ENCODE results near the gene AKAP9. TPM values are rescaled to one million over a fixed set of nuclear protein-coding genes. Genes with fewer than 3 reads are reported as not detected.
A peak's percentile ranks its signal among the peaks of the same experiment; 100 is the strongest.
"Not testable (repeated sequence)": the region's sequence is repeated elsewhere in the genome, so short reads cannot be mapped to it uniquely, and the experiment has no call there.

Gene AKAP9
- total and polyA plus RNA-seq, 4 donors: 76.0 to 124 (median 92.5) TPM

- not testable (repeated sequence) for H3K36me3 ChIP-seq (ENCODE audit: control insufficient read depth, insufficient read depth, low read length); H3K9me3 ChIP-seq (ENCODE audit: control insufficient read depth, insufficient read depth, low read length); H3K4me1 ChIP-seq (ENCODE audit: control insufficient read depth, insufficient read depth, low read length); DNase-seq (ENCODE audit: low read depth in 4 of 6, low spot score in 6 of 6); H3K27ac ChIP-seq (ENCODE audit: low read depth, low read length); H3K4me3 ChIP-seq (ENCODE audit: low read depth, low read length); H3K27me3 ChIP-seq (ENCODE audit: control insufficient read depth, insufficient read depth, low read length)
- WGBS (ENCODE audit: insufficient coverage): 97% methylated on average over 49 of the region's 50 CpGs
Measured at GRCh38 chr7:92143192-92143880, 202.7 kb downstream of the AKAP9 start.

- no peaks in the 10 kb centered on the region for H3K36me3 ChIP-seq (ENCODE audit: control insufficient read depth, insufficient read depth, low read length)
- H3K9me3 ChIP-seq (ENCODE audit: control insufficient read depth, insufficient read depth, low read length): no peaks in the 10 kb centered on the region
- H3K4me1 ChIP-seq (ENCODE audit: control insufficient read depth, insufficient read depth, low read length): no peaks in the 10 kb centered on the region
- H3K4me3 ChIP-seq (ENCODE audit: low read depth, low read length): no peak overlapping the region
- no peaks in the 10 kb centered on the region for H3K27me3 ChIP-seq (ENCODE audit: control insufficient read depth, insufficient read depth, low read length)
- DNase-seq (ENCODE audit: low read depth in 4 of 6, low spot score in 6 of 6): no peak
- H3K27ac ChIP-seq (ENCODE audit: low read depth, low read length): no peak overlapping the region
- 100% methylated on average over 2 of the region's 5 CpGs for WGBS (ENCODE audit: insufficient coverage)
Measured at GRCh38 chr7:92149736-92150239, 209.1 kb downstream of the AKAP9 start.

DNA sequence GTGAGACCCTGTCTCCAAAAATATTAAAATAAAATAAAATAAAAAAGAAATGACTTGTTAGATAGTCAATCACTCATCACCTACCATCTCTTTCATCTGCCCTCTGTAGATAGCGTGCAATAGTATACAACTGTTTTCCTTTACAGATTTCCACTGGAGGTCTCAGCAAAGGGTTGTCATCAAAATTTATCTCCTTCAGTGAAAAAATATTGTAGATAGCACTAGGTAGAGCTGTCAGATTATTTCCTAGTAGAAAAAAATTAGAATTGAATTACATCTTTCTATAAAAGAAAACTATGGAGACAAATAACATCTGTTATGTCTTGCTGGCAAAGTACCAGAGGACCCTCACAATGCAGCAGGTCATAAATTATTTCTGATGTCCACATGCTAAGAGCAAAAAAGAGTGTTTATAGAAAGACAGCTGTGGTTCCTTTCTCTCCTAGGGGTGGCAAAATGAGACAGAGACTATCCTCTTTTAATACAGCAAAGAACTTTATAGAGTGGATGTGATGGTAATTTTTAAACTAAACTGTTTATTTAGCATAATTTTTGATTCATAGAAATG lies 209.9 kb downstream of the AKAP9 start:
- peak in 2 of 6 donors; percentile 8 to 12 for DNase-seq (ENCODE audit: low read depth in 4 of 6, low spot score in 6 of 6)
- no peaks in the 10 kb centered on the region for H3K9me3 ChIP-seq (ENCODE audit: control insufficient read depth, insufficient read depth, low read length)
- no peaks in the 10 kb centered on the region for H3K27me3 ChIP-seq (ENCODE audit: control insufficient read depth, insufficient read depth, low read length)
- no peak overlapping the region for H3K4me3 ChIP-seq (ENCODE audit: low read depth, low read length)
- no peaks in the 10 kb centered on the region for H3K36me3 ChIP-seq (ENCODE audit: control insufficient read depth, insufficient read depth, low read length)
- H3K27ac ChIP-seq (ENCODE audit: low read depth, low read length): no peak overlapping the region
- no peaks in the 10 kb centered on the region for H3K4me1 ChIP-seq (ENCODE audit: control insufficient read depth, insufficient read depth, low read length)
- WGBS (ENCODE audit: insufficient coverage): 100% methylated on average over 1 of the region's 1 CpG

DNA sequence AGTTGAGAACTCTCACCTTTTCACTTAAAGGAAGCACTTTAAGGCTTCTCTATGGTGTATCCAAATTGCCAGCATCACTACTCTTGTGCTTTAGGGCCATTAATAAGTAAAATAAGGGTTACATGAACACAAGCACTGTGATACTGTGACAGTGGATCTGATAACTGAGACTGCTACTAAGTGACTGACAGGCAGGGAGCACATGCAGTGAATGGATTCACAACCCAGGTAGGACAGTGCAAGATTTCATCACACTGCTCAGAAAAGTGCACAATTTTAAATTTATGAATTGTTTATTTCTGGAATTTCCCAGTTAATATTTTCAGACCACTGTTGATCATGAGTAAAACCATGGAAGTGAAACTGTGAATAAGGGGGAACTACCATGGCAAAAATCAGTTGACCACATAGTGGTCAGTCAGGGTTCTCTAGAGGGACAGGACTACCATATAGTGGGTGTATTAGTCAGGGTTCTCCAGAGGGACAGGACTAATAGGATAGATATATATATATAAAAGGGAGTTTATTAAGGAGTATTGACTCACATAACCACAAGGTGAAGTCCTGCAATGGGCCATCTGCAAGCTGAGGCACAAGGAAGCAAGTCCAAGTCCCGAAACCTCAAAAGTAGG lies 214.6 kb downstream of the AKAP9 start:
- Histone ChIP-seq H3K27ac (ENCODE audit: low read depth, low read length) (no peak overlapping the region), H3K4me1 (ENCODE audit: control insufficient read depth, insufficient read depth, low read length) (no peaks in the 10 kb centered on the region), H3K27me3 (ENCODE audit: control insufficient read depth, insufficient read depth, low read length) (no peaks in the 10 kb centered on the region), H3K4me3 (ENCODE audit: low read depth, low read length) (no peak overlapping the region), H3K9me3 (ENCODE audit: control insufficient read depth, insufficient read depth, low read length) (no peaks in the 10 kb centered on the region), H3K36me3 (ENCODE audit: control insufficient read depth, insufficient read depth, low read length) (no peaks in the 10 kb centered on the region)
- no peak for DNase-seq (ENCODE audit: low read depth in 4 of 6, low spot score in 6 of 6)
- 94% methylated on average over 1 of the region's 1 CpG for WGBS (ENCODE audit: insufficient coverage)

DNA sequence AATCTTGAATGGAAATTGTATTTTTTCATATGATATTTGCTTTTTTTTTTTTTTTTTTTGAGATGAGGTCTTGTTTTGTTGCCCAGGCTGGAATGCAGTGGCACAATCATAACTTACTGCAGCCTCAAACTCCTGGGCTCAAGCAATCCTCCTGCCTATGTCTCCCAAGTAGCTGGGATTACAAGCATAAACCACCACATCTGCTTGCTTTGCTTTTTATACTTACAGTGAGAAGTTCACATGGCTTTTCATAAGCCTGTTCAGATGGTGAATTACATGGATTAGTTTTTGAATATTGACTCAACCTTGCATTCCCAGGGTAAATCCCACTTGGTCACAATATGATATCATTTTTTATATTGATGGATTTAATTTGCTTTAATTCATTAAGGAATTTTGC lies 216.3 kb downstream of the AKAP9 start:
- Histone ChIP-seq H3K27ac (ENCODE audit: low read depth, low read length) (no peak overlapping the region), H3K4me1 (ENCODE audit: control insufficient read depth, insufficient read depth, low read length) (no peaks in the 10 kb centered on the region), H3K27me3 (ENCODE audit: control insufficient read depth, insufficient read depth, low read length) (no peaks in the 10 kb centered on the region), H3K36me3 (ENCODE audit: control insufficient read depth, insufficient read depth, low read length) (no peaks in the 10 kb centered on the region), H3K4me3 (ENCODE audit: low read depth, low read length) (no peak overlapping the region), H3K9me3 (ENCODE audit: control insufficient read depth, insufficient read depth, low read length) (no peaks in the 10 kb centered on the region)
- no peak for DNase-seq (ENCODE audit: low read depth in 4 of 6, low spot score in 6 of 6)

- WGBS (ENCODE audit: insufficient coverage): 79% methylated on average over 3 of the region's 3 CpGs
- Histone ChIP-seq H3K9me3 (ENCODE audit: control insufficient read depth, insufficient read depth, low read length) (no peaks in the 10 kb centered on the region), H3K4me1 (ENCODE audit: control insufficient read depth, insufficient read depth, low read length) (no peaks in the 10 kb centered on the region), H3K4me3 (ENCODE audit: low read depth, low read length) (no peak overlapping the region), H3K27me3 (ENCODE audit: control insufficient read depth, insufficient read depth, low read length) (no peaks in the 10 kb centered on the region), H3K36me3 (ENCODE audit: control insufficient read depth, insufficient read depth, low read length) (no peaks in the 10 kb centered on the region), H3K27ac (ENCODE audit: low read depth, low read length) (no peak overlapping the region)
- DNase-seq (ENCODE audit: low read depth in 4 of 6, low spot score in 6 of 6): no peak
Measured at GRCh38 chr7:92158660-92159575, 218.3 kb downstream of the AKAP9 start.

Other genes with a start within 250 kb of the AKAP9 start
- 10 to 100 TPM; 18.2 to 18.4 TPM for gene MTERF1, start 60.2 kb upstream of the AKAP9 start, total RNA-seq
- gene MTERF1, start 60.2 kb upstream of the AKAP9 start, polyA plus RNA-seq (ENCODE audit: insufficient read length in 2 of 2): 10 to 100 TPM; 12.1 to 13.2 TPM
- gene CYP51A1, start 193.6 kb downstream of the AKAP9 start, total RNA-seq: 100 to 1,000 TPM; 140 to 402 TPM
- 100 to 1,000 TPM; 124 to 187 TPM for gene CYP51A1, start 193.6 kb downstream of the AKAP9 start, polyA plus RNA-seq (ENCODE audit: insufficient read length in 2 of 2)
- under 1 TPM; 0.39 to 0.89 TPM for gene LRRD1, start 238.3 kb downstream of the AKAP9 start, total RNA-seq
- gene LRRD1, start 238.3 kb downstream of the AKAP9 start, polyA plus RNA-seq (ENCODE audit: insufficient read length in 2 of 2): under 1 TPM; 0.67 to 0.89 TPM

Measured in spinal cord (tissue), 10 donors.